ENCODE measurements around the gene CCDC172.

The CCDC172 gene, protein sequence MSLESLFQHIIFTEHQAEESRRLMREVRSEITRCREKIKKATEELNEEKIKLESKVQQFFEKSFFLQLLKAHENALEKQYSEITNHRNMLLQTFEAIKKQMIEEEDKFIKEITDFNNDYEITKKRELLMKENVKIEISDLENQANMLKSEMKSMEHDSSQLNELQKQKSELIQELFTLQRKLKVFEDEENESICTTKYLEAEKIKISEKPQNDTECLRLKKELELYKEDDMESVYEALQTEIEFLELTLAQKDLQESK

DNA sequence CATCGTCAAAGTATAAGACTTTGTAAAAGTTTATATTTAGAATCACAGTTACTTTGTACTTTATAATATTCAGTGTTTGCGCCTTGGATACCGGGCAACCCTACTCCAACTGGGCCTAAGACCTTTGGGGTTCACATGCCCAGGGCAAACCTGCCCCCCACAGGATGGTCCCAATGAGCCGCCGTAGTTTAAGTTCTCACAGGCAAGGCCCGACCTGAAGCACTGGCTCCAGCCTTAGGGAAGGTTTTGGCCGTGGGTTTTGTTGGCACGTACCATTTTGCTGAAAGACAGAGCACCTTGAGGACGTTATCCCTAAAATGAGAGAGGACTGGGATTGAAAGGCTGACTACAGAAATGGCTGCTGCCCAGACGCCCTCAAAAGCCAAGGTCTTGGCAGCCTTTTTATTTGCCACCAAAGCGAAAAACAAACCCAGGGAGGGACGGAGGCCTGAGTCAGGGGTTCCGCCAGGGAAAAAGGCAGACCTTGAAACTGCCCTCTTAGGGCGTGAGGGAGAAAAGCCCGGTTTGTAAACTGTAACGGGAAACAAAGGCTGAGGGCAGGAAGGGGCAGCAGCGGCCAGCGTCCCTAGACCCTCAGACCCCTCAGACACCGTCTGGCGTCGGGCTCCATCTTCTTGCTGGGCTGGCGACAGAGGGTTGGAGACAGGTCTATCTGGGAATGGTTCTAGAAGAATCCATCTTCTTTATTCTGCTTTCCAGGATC, at the start of gene CCDC172:
CCDC172 (plus strand) TSS at position 222 of the 724 bp plus-strand sequence. CDS start 564 bp downstream, outside the sequence.
- DNase-seq (ENCODE audit: low spot score) = no peak

DNA sequence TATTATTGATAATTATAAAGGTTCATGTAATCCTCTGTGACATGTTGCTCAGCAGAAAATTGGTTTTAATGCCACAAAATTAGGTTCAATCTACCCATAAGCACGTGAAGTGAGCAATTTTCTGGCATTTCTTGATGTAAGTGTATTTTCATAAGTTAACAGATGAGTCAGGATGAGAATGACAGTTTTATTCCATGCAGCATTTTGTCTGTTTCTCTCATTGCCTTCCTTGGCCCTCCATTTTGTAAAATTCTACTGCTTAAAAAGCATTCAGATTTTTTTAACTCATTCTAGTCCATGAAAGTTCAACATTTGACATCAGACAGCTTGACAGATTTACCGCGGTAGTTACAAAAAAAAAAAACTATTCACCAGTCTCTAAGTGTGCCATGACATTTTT, 47.3 kb upstream of the CCDC172 start:
- DNase-seq (ENCODE audit: low spot score) = no peak

DNA sequence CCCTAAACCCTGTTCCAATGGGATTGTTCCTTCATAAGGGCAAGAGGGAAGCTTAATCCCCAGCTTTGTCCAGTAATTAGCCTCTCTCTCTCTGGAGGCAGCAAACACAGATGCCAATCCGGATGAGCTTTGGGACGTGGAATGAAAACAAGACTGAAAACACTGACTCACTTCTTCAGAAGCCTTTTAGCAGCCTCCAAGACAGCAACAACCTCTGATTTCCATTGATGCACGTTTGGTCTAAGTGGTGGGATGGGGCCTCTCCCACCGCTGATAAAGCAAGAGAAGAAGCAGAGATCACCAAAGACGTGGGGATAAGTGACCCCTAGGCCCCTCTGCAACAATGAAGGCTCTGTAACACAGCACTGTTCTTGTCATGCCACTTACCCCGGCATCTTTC, 45.4 kb upstream of the CCDC172 start:
- no peak for DNase-seq (ENCODE audit: low spot score)

DNA sequence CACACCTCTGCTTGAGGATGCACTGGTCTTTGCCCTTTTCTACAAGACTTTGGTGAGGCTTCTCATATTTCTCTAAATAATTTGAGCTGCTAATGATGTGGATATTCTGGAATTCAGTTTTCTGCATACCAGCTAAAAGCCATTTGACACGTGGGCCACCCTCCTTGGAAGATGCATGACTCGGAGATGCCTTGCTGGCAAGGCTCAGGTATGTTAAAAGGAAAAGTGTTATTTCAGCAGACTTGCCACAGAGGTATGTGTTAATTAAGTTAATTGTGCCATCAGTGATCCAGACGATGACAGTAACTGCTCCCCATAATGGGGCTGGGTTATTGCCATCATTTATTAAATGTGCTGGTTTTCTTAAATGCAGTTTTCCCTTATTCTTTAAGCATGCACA, 42.5 kb upstream of the CCDC172 start:
- DNase-seq (ENCODE audit: low spot score) = no peak

DNA sequence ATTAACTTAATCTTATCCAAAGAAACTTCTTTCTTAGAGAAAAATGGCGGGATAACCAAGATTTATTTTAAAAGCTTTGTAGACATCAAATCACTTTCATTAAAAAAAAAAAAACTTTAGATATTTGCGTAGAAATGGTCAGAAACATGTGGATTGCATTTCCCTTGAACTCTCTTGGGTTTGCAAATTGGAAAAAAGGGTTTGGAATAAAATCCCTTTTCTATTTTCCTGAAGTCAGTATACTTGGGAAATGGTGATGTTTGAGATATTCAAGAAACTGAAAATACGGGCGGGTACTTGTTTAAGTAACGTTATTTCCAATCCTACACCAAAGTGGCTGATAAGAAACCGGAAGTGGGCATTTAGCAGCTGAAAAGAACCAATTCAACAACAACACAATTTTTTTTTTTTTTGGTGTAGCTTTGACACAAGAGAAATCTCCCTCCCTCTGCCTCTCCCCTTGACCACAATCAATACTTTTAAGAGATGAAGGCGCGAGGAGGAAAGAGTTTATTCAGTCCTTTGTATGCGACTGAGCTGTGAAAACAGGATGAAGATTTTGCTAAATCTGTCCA, 37.5 kb upstream of the CCDC172 start:
- DNase-seq (ENCODE audit: low spot score) = no peak

DNA sequence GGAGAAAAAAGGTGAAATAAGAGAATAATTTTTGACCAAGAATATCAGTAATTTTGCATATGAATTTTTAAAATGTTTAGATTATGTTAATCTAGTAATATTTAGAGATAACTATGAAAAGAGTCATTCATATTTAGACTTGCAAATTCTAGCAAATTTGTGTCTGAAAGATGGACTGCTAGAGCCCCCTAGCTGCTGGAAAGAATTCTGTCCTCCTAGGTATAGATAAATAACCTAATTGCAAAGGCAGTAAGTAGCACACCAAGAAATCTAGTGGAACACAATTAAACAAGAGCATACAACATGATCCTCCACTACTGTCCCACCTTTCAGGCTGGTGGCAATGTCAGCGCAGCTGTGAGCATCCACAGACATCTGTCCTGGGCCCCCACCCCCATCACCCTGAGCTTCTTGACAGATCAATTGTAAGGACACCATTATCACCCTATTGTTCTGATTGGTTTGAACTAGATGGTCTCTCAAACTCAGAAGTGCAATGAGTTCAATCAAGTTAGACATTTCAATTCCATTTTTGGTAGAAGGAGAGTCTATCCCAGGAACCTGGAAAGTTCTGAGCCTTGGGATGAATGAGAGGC, 36.2 kb upstream of the CCDC172 start:
- no peak for DNase-seq (ENCODE audit: low spot score)

DNA sequence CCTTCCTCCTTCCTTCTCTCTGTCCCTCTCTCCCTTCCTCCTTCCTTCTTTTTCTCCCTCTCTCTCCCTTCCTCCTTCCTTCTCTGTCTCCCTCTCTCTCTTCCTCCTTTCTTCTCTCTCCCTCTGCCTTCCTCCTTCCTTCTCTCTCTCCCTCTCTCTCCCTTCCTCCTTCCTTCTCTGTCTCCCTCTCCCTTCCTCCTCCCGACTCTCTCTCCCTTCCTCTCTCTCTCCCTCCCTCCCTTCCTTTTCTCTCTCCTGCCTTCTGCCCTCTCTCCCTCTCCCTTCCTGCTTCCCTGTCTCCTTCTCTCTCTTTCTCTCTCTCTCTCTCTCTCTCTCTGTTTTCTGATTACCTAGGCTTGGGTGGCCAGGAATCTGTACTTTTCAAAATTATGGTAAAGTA, 34.6 kb upstream of the CCDC172 start:
- no peak for DNase-seq (ENCODE audit: low spot score)

DNA sequence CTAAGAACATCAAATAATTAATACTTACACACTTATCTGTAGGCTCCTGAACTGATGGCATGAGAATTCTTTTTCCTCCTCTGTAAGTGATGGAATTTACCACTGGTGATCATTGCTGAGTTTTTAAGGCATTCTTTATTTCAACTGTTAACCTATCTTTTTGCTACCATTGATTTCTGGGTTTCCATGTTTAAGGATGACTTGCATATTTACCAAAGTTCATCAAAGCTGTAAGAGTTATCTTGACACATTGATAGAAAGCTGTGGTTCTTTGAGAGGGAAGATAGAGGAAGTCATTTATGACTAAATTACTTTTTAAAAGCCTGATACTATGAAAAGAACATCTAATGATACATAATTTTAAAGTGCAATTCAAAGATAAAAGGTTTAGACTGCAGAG, 31.8 kb upstream of the CCDC172 start:
- no peak for DNase-seq (ENCODE audit: low spot score)

DNA sequence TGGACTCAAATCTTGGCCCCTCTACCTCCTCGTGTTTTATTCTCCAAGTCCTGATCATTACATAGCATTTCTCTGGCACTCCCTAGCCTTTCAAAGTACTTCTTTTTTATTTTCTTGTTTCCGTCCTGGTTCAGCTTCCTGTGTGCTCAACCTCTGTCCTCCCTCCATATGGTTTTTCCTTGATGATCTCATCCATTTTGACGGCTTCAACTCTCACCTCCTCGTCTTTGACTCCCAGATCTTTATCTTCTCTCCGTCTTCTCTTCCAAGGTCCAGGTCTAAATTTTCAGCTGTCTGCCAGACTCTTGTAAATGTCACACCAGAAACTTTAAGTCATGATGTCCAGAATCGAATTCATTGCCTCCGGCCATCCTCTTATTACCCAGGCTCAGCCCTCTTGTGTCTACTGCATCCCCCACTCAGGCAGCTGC, 27.9 kb upstream of the CCDC172 start:
- DNase-seq (ENCODE audit: low spot score) = no peak

DNA sequence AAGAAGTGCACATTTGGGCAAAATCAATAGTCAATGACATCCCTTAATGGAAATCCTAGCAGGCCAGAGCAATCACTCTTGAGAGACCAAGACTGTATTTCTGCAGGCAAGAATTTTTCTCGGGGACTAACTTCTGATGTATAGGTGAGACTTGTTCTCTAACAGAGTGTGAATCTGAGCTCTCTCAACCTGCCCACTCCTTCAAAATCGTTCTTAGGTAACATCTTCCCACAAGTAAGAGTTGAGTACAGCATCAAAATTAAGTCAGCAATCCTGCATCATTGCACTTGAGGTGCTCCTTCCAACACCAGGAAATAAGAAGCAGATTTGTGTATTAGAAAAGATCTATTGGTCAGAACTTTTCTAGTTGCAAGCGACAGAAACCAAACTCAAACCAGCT, 25.7 kb upstream of the CCDC172 start:
- DNase-seq (ENCODE audit: low spot score) = no peak

DNA sequence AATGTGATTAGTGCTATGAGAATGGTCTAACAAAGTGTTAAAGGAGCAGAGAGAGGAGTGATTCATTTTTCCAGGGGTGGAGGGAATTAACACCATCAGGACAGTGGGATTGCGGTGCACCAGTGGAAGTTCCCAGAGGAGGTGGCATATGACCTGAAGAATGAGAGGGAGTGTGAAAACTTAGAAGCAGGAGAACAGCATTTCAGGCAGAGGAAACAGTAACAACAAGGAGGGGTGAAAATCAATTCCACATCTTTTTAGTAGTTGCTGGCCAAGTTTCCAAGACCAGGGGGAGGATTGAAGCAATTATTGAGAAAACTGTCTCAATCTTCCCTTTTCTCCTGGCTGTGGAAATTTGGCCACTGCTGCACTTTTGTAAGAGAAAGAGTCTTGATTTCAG, 23.7 kb upstream of the CCDC172 start:
- no peak for DNase-seq (ENCODE audit: low spot score)

DNA sequence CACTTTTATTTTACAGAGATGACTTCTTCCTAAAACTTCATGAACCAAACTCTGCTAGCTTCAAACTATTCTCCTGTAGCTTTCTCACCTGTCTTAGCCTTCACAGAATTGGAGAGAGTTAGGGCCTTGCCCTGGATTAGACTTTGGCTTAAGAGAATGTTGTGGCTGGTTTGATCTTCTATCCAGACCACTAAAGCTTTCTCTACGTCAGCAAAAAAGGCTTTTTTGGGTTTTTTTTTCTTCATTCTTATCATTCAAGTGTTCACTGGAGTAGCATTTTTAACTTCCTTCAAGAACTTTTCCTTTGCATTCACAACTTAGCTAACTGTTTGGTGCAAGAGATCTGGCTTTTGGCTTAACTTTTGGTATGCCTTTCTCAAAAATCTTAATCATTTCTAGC, 19.3 kb upstream of the CCDC172 start:
- no peak for DNase-seq (ENCODE audit: low spot score)

DNA sequence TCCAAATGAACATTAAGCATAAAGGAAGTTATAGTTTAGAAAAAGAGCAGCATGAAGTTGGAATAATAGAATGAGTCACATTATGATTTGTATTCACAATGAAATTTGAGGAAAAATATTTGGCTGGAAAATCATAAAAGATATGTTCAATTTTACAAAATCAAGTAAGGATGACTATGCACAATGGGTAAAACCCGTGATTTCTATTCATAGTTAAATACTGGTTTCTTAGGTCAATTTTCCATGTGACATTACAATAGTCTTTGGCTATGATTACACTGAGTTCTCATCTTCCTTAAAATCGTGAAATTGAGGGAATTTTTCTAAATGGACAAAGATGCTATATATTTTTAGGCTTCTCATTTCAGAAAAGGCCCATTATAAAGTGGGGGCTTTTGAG, 17.4 kb upstream of the CCDC172 start:
- DNase-seq (ENCODE audit: low spot score) = no peak

DNA sequence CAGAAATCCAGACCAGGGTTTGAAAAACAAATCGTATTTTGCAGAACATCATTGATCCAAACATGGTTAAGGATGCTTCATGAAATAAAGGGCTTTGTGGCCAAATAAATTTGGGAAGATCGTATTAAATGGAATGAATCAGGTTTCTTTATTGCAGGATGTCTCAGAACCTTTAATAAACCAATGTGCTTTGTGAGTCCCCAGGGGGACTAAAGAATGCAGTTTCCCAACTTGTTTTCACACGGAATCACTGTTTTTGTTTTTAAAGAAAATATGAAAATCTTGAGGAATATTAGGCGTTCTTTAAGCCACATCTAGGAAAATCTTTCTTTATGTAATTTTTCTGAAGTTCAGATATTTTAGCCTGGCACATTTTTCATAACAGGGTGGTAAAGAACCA, 16.8 kb upstream of the CCDC172 start:
- DNase-seq (ENCODE audit: low spot score) = no peak

DNA sequence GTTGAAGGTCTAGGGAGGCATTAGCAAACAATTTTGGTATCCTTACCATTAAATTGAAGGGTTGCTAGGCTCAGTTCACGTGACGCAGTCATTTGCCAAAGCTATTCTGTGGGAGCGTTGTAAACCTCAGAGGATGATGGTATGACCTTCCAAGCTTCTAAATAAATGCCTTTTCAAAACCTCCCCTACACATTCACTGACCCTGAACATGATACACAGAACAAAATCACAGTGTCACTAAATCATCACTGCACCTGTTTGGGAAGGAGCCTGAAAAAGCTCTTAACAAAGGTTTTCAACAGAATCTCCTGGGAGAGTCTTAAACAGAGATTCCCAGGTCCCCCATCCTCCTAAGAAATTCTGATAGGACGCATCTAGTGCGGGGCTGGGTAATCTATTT, 13.2 kb upstream of the CCDC172 start:
- DNase-seq (ENCODE audit: low spot score) = no peak

DNA sequence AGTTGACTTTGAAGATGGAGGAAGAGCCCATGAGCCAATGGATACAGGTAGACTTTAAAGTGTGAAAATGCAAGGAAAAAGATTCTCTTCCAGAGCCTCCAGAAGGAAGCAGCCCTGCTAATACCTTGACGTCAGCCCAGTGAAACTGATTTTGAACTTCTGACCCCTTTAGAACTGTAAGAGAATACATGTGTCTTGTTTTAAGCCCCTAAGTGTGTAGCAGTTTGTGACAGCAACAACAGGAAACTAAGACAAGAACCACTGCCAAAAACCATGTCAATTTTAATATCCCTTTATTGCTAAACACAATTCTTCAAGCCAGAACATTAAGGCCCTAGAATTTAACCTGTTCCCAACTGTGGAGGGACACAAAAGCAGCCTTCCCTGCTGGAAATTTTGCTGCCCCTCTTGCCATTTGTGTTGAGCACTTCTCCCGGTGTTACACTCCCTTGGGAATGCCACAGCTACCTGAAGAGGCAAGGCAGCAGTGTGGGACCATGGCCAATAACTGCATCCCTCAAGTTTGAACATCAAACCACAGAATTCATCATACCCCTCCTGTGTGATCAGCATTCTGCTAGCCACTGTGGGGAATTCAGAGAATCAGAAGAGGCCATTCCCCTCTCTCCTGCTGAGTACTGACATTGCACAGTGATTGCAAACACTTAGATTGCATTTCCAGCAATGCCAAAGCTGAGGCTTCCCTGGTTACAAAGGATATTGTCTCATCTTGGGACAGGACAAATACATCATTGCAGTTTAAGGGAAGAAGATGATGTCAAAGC, 12.3 kb upstream of the CCDC172 start:
- DNase-seq (ENCODE audit: low spot score) = no peak

DNA sequence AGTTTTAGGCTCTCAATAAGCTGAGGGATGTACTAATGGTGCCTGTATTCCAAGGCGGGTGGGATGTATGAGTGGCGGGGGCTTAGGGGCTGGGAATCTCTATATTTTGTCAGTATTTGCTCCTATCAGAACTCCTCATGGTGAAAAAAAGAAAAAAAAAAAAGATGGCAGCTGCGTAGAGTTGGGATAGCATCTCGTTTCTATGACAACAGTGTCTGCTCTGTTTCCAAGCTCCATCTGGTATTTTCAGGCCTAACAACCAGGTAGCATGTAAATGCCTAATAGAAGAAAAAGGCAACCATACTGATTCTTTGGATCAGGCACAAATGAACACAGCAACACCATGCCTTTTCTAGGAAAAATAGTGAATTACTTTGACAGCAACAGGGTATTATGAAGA, 11.7 kb upstream of the CCDC172 start:
- no peak for DNase-seq (ENCODE audit: low spot score)

DNA sequence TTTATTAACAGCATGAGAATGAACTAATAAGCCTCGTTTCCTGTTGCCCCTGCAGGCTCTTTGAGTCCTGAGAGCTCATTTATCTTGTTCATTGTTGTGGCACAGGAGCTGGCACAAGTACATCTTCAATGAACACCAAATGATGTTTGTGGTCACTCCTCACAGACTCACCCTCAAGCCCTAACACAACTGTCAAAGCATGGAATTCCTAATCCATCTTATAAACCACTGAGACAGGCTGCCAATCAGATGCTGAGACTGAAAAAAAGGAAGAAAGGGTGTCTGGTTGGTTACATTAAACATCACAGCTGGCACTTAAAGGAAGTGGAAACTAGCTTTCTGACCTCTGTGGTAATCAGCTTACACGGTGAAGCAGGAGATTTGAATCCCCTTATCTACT, 7.7 kb upstream of the CCDC172 start:
- DNase-seq (ENCODE audit: low spot score) = no peak

DNA sequence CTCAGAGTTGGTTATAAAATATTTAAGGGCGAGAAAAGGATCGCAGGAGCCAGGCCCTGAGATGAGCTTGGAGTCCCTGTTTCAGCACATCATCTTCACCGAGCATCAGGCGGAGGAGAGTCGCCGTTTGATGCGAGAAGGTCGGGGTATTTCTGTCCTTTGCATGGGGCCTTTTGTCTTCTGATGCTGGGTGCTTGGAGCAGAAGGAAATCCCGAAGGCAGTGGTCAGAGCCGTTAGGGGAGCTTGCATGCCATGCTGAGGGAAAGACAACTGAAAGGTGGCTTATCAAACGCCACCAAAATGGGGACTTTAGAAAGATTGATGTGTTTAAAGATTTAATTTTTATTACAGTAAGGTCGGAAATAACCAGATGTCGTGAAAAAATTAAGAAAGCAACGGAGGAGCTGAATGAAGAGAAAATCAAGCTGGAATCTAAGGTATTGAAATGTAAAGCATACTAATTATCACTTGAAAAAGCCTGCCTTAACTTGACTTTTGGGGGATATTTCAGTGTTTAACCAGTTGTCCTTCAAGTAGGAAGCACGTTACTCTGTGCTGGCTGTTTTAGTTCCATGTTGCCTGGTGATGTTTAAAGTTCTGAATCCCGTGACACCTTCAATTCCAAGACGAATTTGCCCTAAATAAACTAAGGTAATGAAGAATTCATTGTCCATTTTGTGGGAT, 845 bp downstream of the CCDC172 start:
- DNase-seq (ENCODE audit: low spot score) = no peak

DNA sequence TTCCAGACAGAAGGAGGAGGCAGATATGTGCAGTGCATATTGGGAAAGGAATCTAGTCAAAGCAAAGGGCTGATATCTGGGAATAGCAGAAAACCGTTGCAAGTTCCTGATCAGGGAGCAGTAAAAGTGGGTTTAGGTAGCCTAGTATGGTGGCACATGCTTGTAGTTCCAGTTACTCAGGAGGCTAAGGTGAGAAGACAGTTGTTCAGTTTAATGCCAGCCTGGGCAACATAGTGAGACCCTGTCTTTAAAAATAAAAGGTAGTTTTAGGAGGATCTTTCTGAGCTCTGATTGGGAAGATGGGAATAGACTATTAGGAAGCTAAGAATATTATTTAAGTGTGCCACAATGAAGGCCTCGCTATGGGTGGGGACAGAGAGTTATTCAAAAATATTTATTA, 1.7 kb downstream of the CCDC172 start:
- no peak for DNase-seq (ENCODE audit: low spot score)

DNA sequence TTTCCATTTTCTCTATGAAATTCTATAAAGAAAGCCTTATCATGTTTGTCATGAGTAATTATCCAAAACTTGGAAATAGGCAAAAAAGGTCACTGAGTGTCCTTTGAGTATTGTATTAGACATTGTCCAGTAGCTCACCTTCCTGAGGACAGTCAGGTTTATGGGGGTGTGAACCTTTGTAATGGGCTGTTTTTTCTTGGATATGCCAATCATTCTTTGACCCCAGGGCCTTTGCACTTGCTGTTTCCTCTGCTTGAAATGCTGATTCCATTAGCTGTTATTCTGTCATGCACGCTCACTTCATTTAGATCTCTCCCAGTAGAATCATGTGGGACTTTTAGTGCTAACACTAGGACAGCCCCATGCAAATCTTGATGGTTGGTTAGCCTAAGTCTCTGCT, 4.9 kb downstream of the CCDC172 start:
- no peak for DNase-seq (ENCODE audit: low spot score)

DNA sequence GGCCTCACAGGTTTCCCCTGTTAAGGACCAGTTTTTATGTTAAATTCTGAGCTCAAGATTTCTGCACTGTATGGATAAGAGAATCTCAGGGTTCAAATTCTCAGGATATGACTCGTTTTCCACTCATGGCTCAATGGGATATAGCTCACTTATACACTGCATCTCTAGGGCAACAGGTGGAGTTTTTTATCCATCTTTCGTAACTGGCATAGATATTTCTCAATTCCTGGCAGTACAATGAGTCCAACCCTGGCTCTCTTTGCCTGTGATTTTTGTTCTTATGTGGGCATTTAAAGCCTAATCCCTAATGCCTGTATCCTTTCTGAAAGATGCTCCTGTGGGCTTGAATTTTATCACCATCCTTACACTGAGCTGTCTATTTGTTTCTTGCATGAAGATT, 7.6 kb downstream of the CCDC172 start:
- no peak for DNase-seq (ENCODE audit: low spot score)

Measured in CD4-positive, alpha-beta T cell treated with Interleukin-2 at 100 ng/mL for 4 hours (primary cell).